Activated CD4-positive, alpha-beta T cell treated with anti-CD3 and anti-CD28 coated beads, Interleukin-2, Interleukin-4, amounts not matched to agents 100 ng/mL and 50 ng/mL, durations not matched to agents 16 hours and 8 hours (primary cell): ENCODE data around the gene KRT12.
"Not testable (repeated sequence)": the region's sequence is repeated elsewhere in the genome, so short reads cannot be mapped to it uniquely, and the experiment has no call there.

Source experiments
- DNase-seq: peaks from one replicate; pipeline ENCODE4 v3.0.0-alpha.2; 2020; ENCODE audit warnings: low spot score

KRT12 gene

GRCh38 chr17:40883626-40884334 lies 16.8 kb upstream of the KRT12 start:
- no peak for DNase-seq

- DNase-seq: no peak
Measured at GRCh38 chr17:40883031-40883430, 16.0 kb upstream of the KRT12 start.

- no peak for DNase-seq
Measured at GRCh38 chr17:40879026-40879425, 12.0 kb upstream of the KRT12 start.

DNA sequence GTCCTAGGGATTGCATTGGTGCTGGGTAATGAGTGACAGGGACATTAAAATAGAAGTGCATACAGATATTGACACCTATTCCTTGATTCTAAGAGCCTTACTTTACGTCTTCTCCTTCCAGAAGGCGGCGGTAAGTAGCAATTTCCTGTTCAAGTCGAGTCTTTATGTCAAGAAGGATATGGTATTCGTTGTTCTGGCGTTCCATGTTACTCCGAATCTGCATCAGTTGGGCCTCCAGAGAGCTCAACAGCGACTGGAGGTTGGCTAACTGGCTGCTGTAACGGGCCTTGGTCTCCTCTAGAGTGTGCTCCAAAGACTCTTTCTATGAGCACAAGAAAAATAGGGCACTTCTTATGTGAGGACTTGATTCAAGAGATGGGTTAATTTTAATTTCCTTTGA lies 11.0 kb upstream of the KRT12 start:
- no peak for DNase-seq

GRCh38 chr17:40873801-40874200 lies 6.8 kb upstream of the KRT12 start:
- no peak for DNase-seq

DNA sequence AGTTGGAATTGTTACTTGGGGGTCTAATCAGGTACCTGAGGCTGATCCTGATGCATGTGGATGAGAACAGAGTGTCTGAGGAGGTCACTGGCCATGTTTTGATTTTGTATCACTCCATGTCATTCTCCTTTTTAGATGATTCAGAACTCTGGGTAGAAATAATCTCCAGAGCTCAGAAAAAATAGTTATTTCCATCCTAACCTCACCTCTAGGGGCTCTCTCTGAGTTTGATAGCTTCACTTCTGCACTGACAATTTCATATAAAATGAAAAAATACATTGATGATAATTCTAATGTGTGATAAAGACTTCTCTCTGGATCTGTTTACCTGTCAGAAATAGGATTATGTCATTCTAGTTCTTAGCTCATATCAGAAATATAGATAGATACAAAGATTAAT lies 6.2 kb upstream of the KRT12 start:
- no peak for DNase-seq

DNA sequence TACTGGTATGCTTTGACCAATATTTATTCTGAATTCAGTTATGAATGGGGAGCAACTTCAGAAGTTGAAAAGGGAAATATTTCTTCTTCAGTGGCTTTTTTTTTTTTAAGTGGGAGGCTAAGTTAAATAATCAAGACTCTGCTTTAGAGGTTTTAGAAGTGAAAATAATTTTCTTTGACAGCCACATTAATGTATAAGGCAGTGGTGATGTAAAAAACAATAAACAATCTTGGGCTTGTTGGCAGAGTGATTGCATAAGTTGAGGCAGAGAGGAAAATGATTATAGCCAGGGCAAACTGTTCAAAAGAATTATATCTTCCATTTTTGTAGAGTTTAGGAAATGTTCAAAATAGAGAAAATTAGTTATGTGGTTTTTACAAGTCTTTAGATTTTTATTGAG lies 5.4 kb upstream of the KRT12 start:
- no peak for DNase-seq

DNA sequence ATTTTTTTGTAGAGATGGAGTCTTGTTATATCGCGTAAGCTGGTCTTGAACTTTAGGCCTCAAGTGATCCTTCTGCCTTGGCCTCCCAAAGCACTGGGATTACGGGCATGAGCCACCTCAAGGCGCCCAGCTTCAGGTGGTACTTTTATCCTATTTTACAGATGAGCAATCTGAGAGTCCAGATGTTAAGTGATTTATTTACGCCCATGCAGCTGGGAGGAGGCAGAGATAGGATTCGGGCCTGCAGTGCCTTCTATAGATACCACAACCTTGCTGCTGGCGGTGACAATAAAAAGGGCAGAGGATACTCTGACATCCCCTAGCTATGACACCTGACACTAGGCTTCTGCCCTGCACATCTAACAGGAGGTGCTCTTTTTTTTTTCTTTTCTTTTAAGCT lies 4.3 kb upstream of the KRT12 start:
- DNase-seq: no peak

DNA sequence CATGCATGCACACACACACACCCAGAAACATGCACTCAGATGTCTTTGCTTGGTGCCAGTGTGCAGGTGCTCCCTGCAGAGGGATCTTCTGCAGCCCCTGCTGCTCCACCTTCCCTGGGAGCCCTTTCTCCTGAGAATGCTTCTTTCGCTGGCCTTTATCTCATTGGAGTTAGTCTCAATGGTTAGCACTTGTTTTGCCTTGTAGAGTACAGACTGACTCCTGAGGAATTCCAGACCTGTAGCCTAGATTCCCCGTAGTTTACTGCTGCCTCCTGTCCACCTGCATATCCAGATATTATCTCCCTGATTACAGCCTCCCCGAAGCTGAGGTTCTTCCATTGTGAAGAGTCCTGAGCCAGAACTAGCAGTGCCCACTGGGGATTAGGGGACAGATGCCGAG lies 3.1 kb upstream of the KRT12 start:
- no peak for DNase-seq

GRCh38 chr17:40864661-40865390 lies 2.2 kb downstream of the KRT12 start:
- no peak for DNase-seq

DNA sequence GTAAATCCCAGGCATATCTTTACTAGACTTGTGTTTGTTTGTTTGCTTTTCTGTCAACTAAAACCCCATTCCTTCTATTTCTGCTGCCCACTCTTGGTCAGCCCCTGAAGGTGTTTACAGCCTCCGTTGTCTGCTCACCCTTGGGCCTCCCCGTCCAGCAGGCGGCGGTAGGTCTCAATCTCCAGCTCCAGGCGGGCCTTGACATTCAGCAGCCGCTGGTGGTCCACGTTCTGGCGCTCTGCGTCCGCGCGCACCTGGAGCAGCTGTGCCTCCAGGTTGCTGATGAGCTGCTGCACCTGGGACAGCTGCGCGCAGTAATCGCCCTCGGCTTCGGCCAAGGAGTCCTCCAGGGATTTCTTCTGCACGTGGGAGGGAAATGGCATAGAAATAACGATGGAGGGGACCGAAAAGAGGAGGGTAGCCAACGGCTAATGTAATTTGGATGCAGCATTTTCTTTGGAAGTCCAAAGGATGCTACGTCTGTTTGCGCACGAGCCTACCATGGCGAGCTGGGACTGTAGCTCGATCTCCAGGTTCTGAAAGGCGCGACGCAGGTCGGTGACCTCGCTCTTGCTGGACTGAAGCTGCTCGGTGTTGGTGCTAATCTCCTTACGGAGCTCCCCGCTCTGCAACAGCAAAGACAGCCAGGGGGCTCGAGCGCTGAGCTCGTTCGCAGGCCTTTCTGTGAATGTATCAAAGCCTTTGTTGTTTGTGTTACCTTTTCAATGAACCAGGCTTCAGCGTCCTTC lies 3.9 kb downstream of the KRT12 start:
- DNase-seq: no peak

GRCh38 chr17:40859536-40859935 lies 7.5 kb downstream of the KRT12 start:
- DNase-seq: no peak

GRCh38 chr17:40858667-40859066 lies 8.4 kb downstream of the KRT12 start:
- not testable (repeated sequence) for DNase-seq

GRCh38 chr17:40857535-40857934 lies 9.5 kb downstream of the KRT12 start:
- DNase-seq: no peak

GRCh38 chr17:40854175-40854814 lies 12.7 kb downstream of the KRT12 start:
- DNase-seq: peak; percentile 4

DNA sequence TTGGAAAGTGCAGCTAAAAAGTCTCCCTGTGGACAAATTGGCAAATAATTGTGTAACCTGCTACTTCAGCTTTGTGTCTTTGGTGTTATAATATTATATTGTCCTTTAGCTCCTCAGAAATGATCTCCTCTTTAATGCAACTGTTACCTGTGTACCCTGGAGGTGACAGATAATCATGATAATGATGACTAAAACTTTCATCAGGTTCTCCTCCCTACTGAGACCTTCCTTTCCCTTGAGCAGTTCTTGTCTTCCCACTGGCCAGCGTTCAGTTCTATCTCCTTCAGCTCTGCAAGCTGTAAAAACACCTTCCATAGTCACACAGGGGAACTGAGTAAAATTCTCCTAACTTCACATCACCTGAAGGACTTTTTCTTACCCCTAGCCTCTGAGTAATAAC lies 14.7 kb downstream of the KRT12 start:
- no peak for DNase-seq

DNA sequence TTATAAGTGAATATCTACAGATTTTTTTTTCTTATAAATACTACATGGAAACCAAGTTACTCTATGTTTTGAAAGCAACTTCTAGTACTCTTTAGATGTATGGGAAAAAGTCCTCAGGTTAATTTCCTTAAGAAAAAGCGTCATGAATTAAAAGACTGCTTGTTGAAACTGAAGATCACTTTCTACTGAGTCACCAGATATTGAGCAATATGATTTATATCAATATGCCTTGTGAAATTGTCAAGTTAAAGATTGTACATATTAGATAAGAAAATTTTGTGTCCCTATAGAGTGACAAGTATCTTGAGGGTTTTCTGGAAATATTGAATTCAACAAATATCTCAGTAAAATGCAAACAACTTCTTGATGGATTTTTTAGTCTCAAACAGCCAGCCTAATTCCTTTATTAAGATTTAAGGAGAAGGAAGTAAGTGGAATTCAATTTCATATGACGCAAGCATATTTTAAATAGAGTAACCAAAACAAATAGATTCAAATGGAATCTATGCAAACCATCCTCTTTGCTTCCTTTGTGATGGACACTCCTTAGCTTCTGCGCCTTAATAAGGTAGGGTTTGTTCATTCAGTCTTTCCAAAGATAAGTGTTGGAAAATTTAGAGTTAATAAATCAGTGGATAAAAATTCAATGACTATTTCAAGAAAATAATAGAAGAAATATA lies 16.6 kb downstream of the KRT12 start:
- no peak for DNase-seq

DNA sequence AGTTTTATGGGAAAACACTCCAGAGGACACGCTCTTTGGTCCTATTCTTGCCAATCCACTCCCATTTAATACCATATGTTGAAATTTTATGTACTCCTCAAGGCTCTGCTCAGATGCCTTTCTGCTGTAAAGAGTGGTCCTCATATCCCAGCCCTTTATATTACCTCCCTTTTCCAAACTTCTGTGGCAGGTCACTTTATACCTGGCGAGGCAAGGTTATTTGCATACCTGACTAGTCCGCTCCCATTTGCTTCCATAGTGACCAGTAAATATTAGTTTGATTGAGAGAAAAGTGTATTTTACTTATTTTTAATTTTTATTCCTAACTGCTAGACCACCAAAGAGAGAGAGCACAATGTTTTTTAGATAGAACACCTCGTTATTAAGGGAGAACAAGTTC lies 17.3 kb downstream of the KRT12 start:
- DNase-seq: no peak

DNA sequence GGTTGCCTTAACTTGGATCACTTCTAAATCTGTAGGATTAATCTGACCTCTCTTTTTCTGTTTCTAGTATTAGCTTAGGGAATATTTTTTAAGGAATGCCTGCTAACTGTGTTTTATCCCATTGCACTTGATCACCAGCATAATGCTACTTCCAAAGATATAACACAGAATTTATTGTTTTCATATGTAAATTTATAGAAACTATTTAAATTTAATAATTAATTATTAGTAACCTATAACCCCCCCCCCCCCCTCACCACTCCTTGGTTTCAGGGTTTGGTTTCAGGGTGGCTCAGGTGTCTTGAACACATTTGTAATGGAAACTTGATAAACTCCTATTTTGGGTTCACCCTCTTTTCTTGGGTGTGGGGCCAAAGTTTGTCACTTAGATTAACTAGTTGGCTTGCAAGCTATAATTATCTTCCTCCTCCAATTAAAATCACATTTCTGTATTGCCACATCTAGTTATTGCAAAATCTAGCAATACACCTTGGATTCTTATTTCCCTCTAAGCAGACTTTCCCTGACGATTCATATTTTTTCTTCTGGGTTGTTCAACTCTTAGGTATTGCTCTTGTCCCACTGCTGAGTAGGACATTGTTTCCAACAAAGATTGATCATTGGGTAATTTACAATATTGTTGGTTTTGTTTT lies 18.3 kb downstream of the KRT12 start:
- no peak for DNase-seq

GRCh38 chr17:40846515-40847144 lies 20.4 kb downstream of the KRT12 start:
- no peak for DNase-seq

DNA sequence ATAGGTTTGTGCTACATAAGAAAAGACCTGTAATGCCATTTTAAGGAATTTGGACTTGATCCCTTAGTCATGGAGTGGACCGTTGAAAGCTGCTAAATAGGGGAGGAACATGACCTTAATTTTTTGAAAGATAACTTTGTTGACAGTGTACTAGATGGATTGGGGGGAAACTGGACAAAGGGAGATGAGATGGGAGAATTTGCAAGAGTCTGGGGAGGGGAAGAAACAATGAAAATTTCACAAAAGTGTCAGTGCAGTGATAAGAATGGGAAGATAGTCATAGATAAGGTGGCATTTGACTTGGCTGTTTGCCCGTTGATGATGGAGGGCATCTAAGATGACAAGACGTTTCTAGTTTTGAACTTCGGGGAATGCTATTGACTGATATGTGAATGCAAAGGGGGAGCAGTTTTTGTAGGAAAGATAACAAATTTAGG lies 22.3 kb downstream of the KRT12 start:
- DNase-seq: no peak
